Raji (cell line): ENCODE data around the gene TMEM225B.

Experiments
- POLR2A ChIP-seq: IDR thresholded peaks from 2 replicates; pipeline ENCODE4 v1.6.1; 2011; ENCODE audit warnings: low read depth, low read length, control low read depth; ENCODE audit not compliant: insufficient read depth

Gene TMEM225B

GRCh38 chr7:99563650-99564049 is 34.4 kb upstream of the TMEM225B start:
- TF ChIP-seq POLR2A = no peak

- no peak for TF ChIP-seq POLR2A
Observed at GRCh38 chr7:99571768-99572167, 26.3 kb upstream of the TMEM225B start.

GRCh38 chr7:99573257-99573656 is 24.8 kb upstream of the TMEM225B start:
- no peak for TF ChIP-seq POLR2A

GRCh38 chr7:99576251-99576650 is 21.8 kb upstream of the TMEM225B start:
- no peak for TF ChIP-seq POLR2A

- no peak for TF ChIP-seq POLR2A
Observed at GRCh38 chr7:99579281-99579955, 18.6 kb upstream of the TMEM225B start.

- TF ChIP-seq POLR2A = no peak
Observed at GRCh38 chr7:99579956-99580777, 17.9 kb upstream of the TMEM225B start.

- no peak for TF ChIP-seq POLR2A
Observed at GRCh38 chr7:99588868-99589267, 9.2 kb upstream of the TMEM225B start.

- no peak for TF ChIP-seq POLR2A
Observed at GRCh38 chr7:99594948-99595745, 2.9 kb upstream of the TMEM225B start.

- TF ChIP-seq POLR2A = no peak
Observed at GRCh38 chr7:99596408-99596955, 1.6 kb upstream of the TMEM225B start.

GRCh38 chr7:99599836-99600235 is 1.8 kb downstream of the TMEM225B start:
- no peak for TF ChIP-seq POLR2A

GRCh38 chr7:99601656-99602310 is 3.7 kb downstream of the TMEM225B start:
- TF ChIP-seq POLR2A = no peak

GRCh38 chr7:99605527-99605926 is 7.5 kb downstream of the TMEM225B start:
- no peak for TF ChIP-seq POLR2A

- no peak for TF ChIP-seq POLR2A
Observed at GRCh38 chr7:99606531-99606930, 8.5 kb downstream of the TMEM225B start.

GRCh38 chr7:99607548-99607947 is 9.5 kb downstream of the TMEM225B start:
- no peak for TF ChIP-seq POLR2A

GRCh38 chr7:99614495-99614894 is 16.4 kb downstream of the TMEM225B start:
- no peak for TF ChIP-seq POLR2A

GRCh38 chr7:99615989-99616358 is 17.9 kb downstream of the TMEM225B start:
- no peak for TF ChIP-seq POLR2A
